GM15510 (cell line): Measurements from ENCODE around the gene SLC22A31.

Experiments
- POLR2A ChIP-seq: IDR thresholded peaks from 3 replicates; pipeline ENCODE4 v1.6.1; 2011; ENCODE audit warnings: borderline replicate concordance; ENCODE audit not compliant: insufficient read length; ENCODE audit errors: extremely low read depth

Gene SLC22A31

GRCh38 chr16:89189358-89190025 lies 10.8 kb downstream of the SLC22A31 start:
- TF ChIP-seq POLR2A, result no peak

GRCh38 chr16:89187770-89188392 lies 12.5 kb downstream of the SLC22A31 start:
- no peak for TF ChIP-seq POLR2A

- no peak for TF ChIP-seq POLR2A
Observed at GRCh38 chr16:89187032-89187769, 13.1 kb downstream of the SLC22A31 start.

- TF ChIP-seq POLR2A, result no peak
Observed at GRCh38 chr16:89184933-89185794, 15.2 kb downstream of the SLC22A31 start.

GRCh38 chr16:89184677-89184932 lies 15.7 kb downstream of the SLC22A31 start:
- no peak for TF ChIP-seq POLR2A

- no peak for TF ChIP-seq POLR2A
Observed at GRCh38 chr16:89183975-89184676, 16.2 kb downstream of the SLC22A31 start.

GRCh38 chr16:89183463-89183862 lies 16.9 kb downstream of the SLC22A31 start:
- no peak for TF ChIP-seq POLR2A

GRCh38 chr16:89179656-89180315 lies 20.6 kb downstream of the SLC22A31 start:
- TF ChIP-seq POLR2A, result no peak

GRCh38 chr16:89179148-89179484 lies 21.2 kb downstream of the SLC22A31 start:
- TF ChIP-seq POLR2A, result no peak

- TF ChIP-seq POLR2A, result no peak
Observed at GRCh38 chr16:89178453-89179147, 21.7 kb downstream of the SLC22A31 start.

- TF ChIP-seq POLR2A, result no peak
Observed at GRCh38 chr16:89177501-89177900, 22.8 kb downstream of the SLC22A31 start.

GRCh38 chr16:89176717-89177116 lies 23.6 kb downstream of the SLC22A31 start:
- TF ChIP-seq POLR2A, result no peak

GRCh38 chr16:89176147-89176690 lies 24.1 kb downstream of the SLC22A31 start:
- TF ChIP-seq POLR2A, result no peak
